Loucy (cell line): ENCODE results near the gene RRAS2.
"Not testable (repeated sequence)": the region's sequence is repeated elsewhere in the genome, so short reads cannot be mapped to it uniquely, and the experiment has no call there.

Experiments used
- H2AFZ ChIP-seq: fragments of 200-600 bp; sonication (generic); 2 replicates; pipeline ENCODE4 v1.6.0; 2016; ENCODE audit warnings: antibody characterized with exemption, mild to moderate bottlenecking, low read length, moderate library complexity
- H3F3A ChIP-seq: fragments of 200-600 bp; 2 replicates; pipeline ENCODE4 v1.6.0; 2016; ENCODE audit warnings: antibody characterized with exemption, low read depth, mild to moderate bottlenecking
- H3K27me3 ChIP-seq: fragments of 200-600 bp; sonication (generic); 2 replicates; pipeline ENCODE4 v1.6.1; 2014; ENCODE audit warnings: low read length, mild to moderate bottlenecking; ENCODE audit not compliant: insufficient read depth, poor library complexity, severe bottlenecking
- H3K36me3 ChIP-seq: fragments of 200-600 bp; sonication (generic); 2 replicates; pipeline ENCODE4 v1.6.1; 2016; ENCODE audit warnings: low read length; ENCODE audit not compliant: insufficient read depth
- H3K4me1 ChIP-seq: fragments of 200-600 bp; sonication (generic); 2 replicates; pipeline ENCODE4 v1.5.1; 2014; ENCODE audit warnings: low read length, mild to moderate bottlenecking; ENCODE audit not compliant: insufficient read depth, poor library complexity, severe bottlenecking
- H3K4me2 ChIP-seq: fragments of 200-600 bp; sonication (generic); 2 replicates; pipeline ENCODE4 v1.6.0; 2014; ENCODE audit warnings: antibody characterized with exemption, low read length, low read depth, mild to moderate bottlenecking; ENCODE audit not compliant: poor library complexity, severe bottlenecking
- H3K4me3 ChIP-seq: fragments of 200-600 bp; sonication (generic); 2 replicates; pipeline ENCODE4 v1.5.1; 2014; ENCODE audit warnings: low read length, mild to moderate bottlenecking, mixed read lengths; ENCODE audit not compliant: poor library complexity, severe bottlenecking
- H3K79me2 ChIP-seq: fragments of 200-600 bp; sonication (generic); 2 replicates; pipeline ENCODE4 v1.6.1; 2014; ENCODE audit warnings: low read length; ENCODE audit not compliant: insufficient read depth
- H3K9ac ChIP-seq: fragments of 200-600 bp; sonication (generic); 2 replicates; pipeline ENCODE4 v1.6.0; 2014; ENCODE audit warnings: mild to moderate bottlenecking, low read depth, low read length, moderate library complexity; ENCODE audit not compliant: poor library complexity, severe bottlenecking
- H3K9me2 ChIP-seq: fragments of 200-600 bp; sonication (generic); replicated peaks from 2 replicates; pipeline ENCODE4 v1.6.1; 2016; ENCODE audit warnings: low read depth, low read length, mixed read lengths
- H3K9me3 ChIP-seq: fragments of 200-600 bp; sonication (generic); 2 replicates; pipeline ENCODE4 v1.6.1; 2014; ENCODE audit warnings: mild to moderate bottlenecking, antibody characterized with exemption, low read length, low read depth; ENCODE audit not compliant: insufficient read depth
- H4K20me1 ChIP-seq: fragments of 200-600 bp; sonication (generic); 2 replicates; pipeline ENCODE4 v1.6.0; 2014; ENCODE audit warnings: antibody characterized with exemption, low read length, mild to moderate bottlenecking; ENCODE audit not compliant: insufficient read depth, poor library complexity, severe bottlenecking
- CTCF ChIP-seq: fragments of 200-600 bp; sonication (generic); conservative IDR thresholded peaks from 2 replicates; pipeline ENCODE4 v1.5.1; 2014; ENCODE audit warnings: mild to moderate bottlenecking, antibody characterized with exemption, low read length
- EZH2phosphoT487 ChIP-seq: fragments of 200-600 bp; IDR thresholded peaks from 2 replicates; pipeline ENCODE4 v1.6.1; 2018; ENCODE audit warnings: antibody characterized with exemption, mild to moderate bottlenecking, moderate library complexity, borderline replicate concordance

The RRAS2 gene

GRCh38 chr11:14356342-14356741, 2.6 kb downstream of the RRAS2 start:
- Histone ChIP-seq H3K9me3 (no peaks in the 10 kb centered on the region), H2AFZ (no peak overlapping the region), H3K9ac (no peak overlapping the region), H3K79me2 (no peaks in the 10 kb centered on the region), H3K4me2 (no peak overlapping the region), H3K36me3 (no peaks in the 10 kb centered on the region), H4K20me1 (no peaks in the 10 kb centered on the region), H3F3A (no peaks in the 10 kb centered on the region), H3K27me3 (peaks cover 32% of the 10 kb centered on the region), H3K9me2 (no peaks in the 10 kb centered on the region), H3K4me3 (no peak overlapping the region), H3K4me1 (peaks cover 13% of the 10 kb centered on the region)
- TF ChIP-seq EZH2phosphoT487 (no peak), CTCF (no peak)

GRCh38 chr11:14354604-14355003, 4.4 kb downstream of the RRAS2 start:
- H4K20me1 ChIP-seq, H3K9me2 ChIP-seq, H3K4me3 ChIP-seq, H3K79me2 ChIP-seq, H3K36me3 ChIP-seq, H3K4me2 ChIP-seq, H3F3A ChIP-seq, H3K9me3 ChIP-seq, H2AFZ ChIP-seq, H3K9ac ChIP-seq: not testable (repeated sequence)
- Histone ChIP-seq H3K27me3 (peaks cover 24% of the 10 kb centered on the region), H3K4me1 (peaks cover 13% of the 10 kb centered on the region)

GRCh38 chr11:14350716-14351238, 8.2 kb downstream of the RRAS2 start:
- no peaks in the 10 kb centered on the region for H3K79me2 ChIP-seq
- H3F3A ChIP-seq, result no peaks in the 10 kb centered on the region

More at GRCh38 chr11:14350716-14351238, 8.2 kb downstream of the RRAS2 start:
- Histone ChIP-seq H3K4me3 (no peak overlapping the region), H3K4me1 (no peaks in the 10 kb centered on the region), H3K9ac (no peak overlapping the region), H3K9me2 (no peaks in the 10 kb centered on the region), H3K36me3 (no peaks in the 10 kb centered on the region), H2AFZ (no peak overlapping the region), H3K27me3 (no peaks in the 10 kb centered on the region), H3K9me3 (0 out of 2 replicates have a peak, but pooled peaks cover 3% of the 10 kb centered on the region), H3K4me2 (no peak overlapping the region), H4K20me1 (no peaks in the 10 kb centered on the region)
- no peak for TF ChIP-seq CTCF
- no peak for TF ChIP-seq EZH2phosphoT487
